T-helper 22 cell (primary cell): ENCODE data around the gene NME4.
"Not testable (repeated sequence)": the region's sequence is repeated elsewhere in the genome, so short reads cannot be mapped to it uniquely, and the experiment has no call there.

Experiments used
- DNase-seq: peaks from one replicate; pipeline ENCODE4 v3.0.0-alpha.2; 2020; ENCODE audit warnings: low read depth

NME4 gene

DNA sequence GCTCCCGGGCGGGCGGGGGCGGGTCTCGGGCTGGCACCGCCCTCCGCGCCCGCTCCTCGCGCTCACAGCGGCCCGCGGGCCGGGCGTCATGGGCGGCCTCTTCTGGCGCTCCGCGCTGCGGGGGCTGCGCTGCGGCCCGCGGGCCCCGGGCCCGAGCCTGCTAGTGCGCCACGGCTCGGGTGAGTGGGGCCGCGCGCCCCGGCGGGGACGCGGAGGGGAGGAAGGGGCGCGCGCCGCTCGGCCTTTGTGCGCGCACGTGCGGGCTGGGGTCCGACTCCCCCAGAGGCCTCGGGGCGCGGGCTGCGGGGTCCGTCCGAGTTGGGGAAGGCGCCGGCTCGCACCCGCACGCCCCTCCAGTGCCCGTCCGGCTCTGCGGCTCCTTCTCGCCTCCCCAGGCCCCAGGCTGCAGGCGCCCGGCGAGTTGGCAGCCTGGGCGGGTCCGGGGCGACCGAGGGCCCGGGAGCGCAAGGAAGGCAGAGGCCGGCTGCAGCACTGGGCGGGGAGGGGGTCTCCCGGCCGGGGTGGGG is at the start of gene NME4:
NME4 (plus strand) TSS at position 65 of the 527 bp plus-strand sequence; CDS start at position 89, 24 bp downstream.
- no peak for DNase-seq

DNA sequence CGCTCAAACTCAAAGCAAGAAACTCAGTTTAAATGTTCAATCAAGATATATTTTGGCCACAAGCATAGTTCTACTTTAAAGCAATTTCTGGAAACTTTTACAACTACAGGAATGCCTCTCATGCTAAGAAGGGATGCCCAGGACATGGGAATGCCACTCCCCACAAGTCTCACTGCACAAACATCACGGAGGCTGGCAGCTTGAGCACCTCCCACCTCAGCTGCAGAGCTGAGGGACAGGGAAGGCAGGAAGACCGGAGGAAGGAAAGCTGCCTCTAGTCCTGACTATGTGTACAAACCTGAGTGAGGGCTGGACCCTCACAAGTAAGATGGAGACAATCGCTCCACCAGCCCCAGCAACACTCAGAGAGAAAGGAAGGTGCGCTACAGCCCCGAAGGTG is 49.8 kb upstream of the NME4 start:
- no peak for DNase-seq

- DNase-seq, result not testable (repeated sequence)
Measured at GRCh38 chr16:348495-348894, 48.5 kb upstream of the NME4 start.

DNA sequence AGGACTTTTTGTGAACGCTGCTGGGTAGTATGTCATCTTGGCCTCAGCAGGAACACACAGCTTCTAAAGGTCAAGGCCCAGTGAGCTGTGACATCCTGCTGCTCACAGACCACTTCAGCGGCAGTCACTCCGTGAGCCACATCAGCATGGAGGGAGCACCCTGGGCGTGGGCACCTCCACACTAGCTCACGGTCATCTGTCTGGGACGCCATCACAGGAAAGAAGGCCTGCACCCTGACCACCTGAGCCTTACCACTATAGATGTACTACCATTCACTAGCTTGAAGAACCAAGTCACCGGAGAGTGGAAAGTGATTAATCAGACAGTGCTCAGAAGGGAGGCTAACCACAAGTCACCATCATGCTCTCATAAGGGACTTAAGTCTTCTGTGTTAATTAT is 47.8 kb upstream of the NME4 start:
- no peak for DNase-seq

DNA sequence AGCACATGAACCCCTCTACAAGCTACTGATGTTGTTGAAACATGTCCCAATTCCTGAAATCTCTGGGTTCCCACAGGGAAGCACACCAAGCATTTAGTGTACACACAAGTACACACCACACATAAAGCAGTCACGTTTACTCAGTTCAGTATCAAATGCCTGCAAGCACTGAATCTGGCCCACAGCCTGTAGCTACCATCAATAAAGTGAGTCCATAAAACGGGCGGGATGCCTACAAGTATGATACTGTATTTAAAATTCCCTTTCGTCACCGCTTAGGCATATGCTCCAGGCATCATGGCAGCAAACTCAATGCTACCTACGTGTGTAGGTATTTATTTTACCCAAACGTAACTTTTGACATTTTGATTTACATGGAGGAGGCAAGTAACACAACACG is 46.8 kb upstream of the NME4 start:
- no peak for DNase-seq

DNA sequence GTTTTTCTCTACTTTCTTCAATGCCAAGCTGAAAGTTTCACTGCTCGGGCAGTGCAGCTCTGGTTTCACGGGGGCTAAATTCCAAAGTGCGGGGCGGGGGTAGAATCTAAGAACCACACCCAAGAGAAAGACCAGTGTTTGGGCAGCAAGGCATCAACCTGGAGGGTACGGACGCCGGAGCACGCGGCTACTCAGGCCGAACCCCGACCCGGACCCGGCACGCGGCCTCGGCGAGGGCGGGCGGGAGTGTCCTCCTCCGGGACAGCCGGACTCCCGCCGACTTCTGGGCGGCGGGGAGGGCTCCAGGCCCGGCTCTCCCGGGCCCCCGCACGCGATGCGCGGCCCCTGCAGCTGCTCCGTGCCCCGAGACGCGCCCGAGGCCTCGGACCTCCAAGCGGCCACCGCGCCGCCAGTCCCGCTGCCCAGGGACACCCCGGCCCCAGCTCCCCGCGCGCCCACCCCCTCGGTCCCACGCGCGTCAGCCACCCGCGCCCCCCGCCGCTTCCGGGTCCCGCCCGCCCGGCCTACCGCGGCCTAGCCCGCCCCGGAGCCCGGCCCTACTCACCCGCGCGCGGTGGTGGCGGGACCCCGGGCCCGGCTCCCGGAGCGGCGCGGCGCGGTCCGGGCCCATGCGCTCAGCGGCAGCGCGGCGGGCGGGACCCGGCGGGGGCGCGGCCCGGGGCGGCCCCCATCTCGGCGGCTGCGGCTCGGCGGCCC is 45.0 kb upstream of the NME4 start:
- peak; percentile 40 for DNase-seq

- peak; percentile 100 for DNase-seq
Measured at GRCh38 chr16:352547-353403, 44.2 kb upstream of the NME4 start, which contains the start of gene AXIN1. AXIN1 (minus strand) TSS chr16:352723; CDS start chr16:347025, 5,698 bp downstream.

DNA sequence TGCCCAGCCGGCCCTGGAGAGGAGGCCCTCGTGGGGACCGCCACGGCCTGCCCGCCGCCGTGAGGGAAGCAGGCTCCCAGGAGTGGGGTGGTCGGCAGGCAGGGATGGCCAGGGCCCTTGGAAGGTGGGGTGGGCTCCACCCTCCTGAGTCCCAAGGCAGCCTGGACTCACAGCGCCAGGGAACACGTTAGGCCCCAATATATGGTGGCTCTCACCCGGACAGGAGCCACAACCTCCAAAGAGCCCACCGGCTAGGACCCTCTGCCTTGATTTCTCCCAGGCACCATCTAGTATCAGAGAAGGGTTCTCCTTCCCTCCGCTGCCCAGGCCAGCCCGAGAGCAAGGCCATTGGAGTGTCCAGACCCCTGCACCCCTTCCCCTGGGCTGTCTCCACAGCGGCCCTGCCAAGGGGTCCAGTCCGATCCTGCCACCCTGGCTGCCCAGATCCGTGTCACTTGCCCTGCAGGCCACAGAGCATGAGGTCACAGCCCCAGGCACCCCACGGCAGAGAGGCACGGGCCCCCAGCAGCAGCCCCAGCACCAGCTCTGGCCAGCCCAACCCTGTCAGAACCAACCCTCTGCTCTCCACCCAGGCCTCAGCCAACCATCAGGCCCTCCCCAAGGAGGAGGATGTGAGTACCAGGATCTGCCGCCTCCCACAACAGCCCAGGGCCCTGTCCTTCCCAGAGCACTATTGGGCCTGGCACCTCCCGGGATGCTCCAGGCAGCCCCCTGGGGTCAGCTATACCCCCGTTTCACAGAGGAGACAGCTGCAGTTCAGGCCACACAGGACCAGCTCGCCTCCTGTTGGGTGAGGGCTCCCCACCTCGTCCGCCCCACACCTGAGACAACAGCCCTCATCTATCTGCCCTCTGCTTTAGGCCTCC is 43.4 kb upstream of the NME4 start:
- no peak for DNase-seq

- DNase-seq, result no peak
Measured at GRCh38 chr16:354291-354881, 42.6 kb upstream of the NME4 start.

- no peak for DNase-seq
Measured at GRCh38 chr16:354971-355461, 42.0 kb upstream of the NME4 start.

GRCh38 chr16:356741-357140 is 40.3 kb upstream of the NME4 start:
- DNase-seq, result no peak

- no peak for DNase-seq
Measured at GRCh38 chr16:359067-359763, 37.8 kb upstream of the NME4 start.

- no peak for DNase-seq
Measured at GRCh38 chr16:359871-360697, 36.9 kb upstream of the NME4 start.

DNA sequence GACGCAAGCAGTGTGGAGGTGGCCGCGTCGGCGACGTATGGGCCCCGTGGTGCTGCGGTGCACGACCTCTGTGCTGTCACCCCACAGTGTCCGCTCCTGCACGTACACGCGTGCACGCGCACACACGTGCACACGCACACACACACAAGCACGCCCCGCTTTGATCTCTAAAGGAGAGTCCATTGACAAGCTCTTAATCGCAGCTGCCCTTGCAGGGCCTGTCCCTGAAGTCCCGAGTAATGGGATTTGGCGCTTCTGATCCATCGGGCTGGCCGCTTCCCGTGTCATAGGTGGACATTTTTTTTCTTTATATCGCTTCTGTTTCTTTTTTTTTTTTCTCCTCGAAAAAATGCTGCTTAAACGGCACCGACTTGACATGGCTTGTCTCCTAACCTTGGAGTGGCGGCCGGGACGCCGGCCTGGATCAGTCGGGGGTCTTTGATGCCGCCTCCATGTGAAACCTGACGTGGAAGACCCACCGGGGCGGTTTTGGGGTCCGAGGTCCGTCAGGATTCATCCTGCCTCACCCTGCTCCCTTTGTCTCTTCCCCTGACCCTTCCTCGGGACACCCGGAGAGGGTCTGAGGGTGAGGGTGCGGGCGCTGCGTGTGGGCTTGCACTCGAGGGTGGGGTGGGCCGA is 36.2 kb upstream of the NME4 start:
- DNase-seq, result no peak

- no peak for DNase-seq
Measured at GRCh38 chr16:361341-361871, 35.6 kb upstream of the NME4 start.

DNA sequence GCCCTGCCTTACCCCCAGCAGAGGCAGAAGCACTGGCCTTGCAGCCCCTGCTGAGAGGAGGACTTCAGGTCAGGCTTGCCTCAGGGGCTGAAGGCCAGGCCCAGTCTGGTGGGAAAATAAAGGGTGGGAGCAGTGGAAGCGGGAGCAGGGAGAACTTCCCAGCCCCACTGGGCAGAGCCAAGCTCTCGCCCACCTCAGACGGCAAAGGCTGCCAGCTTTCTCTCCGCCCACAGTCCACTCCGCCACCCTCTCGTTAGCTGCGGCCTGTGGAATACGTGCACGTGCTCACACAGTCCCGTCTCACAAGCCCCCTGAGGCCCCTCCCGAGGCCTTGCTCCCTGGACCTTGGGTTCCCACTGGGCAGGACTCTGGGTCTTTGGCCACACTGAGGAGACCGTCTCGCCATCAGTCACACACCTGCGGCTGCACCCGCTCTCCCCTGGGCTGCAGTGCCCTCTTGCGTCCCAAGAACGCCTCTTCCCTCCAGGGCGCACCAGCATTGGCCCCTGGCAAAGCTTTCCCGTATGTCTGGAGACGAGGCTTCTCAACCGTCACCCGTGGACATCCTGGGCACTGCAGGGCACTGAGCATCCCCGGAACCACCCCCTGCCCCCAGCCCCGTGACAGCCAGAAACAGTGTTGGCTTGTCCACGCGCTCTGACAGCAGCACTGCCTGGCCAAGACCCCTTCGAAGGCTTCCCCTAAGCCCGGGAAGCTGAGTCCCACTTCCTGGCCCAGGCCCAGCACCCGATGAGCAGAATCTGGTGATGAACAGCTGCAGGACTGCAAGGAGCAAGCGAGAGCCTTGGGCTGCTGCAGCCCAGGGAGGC is 34.9 kb upstream of the NME4 start:
- peak; percentile 49 for DNase-seq

DNA sequence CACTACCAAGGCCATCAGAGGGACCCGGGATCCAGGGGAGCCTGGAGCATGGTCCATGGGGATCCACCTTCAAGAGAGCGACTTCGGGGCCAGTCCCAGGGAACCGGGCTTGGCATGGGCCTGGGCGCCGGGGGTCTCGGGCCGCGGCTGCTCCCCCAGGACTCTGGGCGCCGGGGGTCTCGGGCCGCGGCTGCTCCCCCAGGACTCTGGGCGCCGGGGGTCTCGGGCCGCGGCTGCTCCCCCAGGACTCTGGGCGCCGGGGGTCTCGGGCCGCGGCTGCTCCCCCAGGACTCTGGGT is 34.3 kb upstream of the NME4 start:
- DNase-seq, result not testable (repeated sequence)

DNA sequence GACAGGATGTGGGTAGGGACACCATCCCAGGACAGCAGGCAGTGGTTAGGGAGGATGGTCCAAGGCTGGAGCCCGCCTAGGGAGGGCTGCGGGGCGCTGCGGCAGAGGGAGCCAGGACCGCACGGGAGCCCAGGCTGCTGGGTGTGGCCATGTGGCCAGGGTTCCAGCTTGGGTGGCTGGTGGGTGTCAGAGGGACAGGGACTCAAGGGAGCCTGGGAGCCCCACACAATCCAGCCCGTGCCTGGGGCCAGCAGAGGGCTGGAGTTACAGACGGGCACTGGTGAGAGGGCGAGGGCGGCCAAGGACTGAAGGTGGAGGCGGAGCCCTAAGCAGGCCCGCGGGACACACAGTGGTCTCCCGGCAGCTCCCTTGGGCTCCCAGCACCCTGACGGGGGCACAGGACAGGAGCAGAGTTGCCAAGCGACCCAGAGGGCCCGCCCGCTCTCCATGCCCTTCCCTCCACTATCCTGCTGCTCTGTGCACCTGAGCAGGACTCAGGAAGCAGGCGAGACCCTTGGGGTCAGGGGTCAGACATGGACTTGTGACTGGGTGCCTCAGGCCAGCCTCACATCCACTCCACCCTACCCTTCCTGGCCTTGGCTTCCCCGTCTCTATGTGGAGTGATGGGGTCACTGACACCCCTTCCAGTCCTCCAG is 33.8 kb upstream of the NME4 start:
- DNase-seq, result no peak
